ENCODE data around the gene APBB1IP.

DNA sequence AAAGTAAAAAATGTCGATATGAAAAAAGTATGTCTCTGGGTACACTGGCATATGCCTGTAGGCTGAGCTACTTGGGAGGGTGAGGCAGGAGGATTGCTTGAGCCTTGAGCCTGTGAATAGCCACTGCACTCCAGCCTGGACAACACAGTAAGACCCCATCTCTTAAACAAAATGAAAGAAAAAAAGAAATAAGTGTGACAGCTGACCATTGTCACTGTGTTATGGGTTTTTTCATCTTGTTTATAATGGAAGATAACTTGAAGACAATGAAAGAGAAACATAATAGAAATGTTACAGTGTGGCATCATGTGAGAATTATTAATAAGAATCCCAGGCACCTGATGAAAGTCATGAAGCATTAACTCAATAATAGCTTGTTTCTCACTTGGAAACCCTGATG, 75.0 kb downstream of the APBB1IP start:
- TF ChIP-seq, protein P1, sequence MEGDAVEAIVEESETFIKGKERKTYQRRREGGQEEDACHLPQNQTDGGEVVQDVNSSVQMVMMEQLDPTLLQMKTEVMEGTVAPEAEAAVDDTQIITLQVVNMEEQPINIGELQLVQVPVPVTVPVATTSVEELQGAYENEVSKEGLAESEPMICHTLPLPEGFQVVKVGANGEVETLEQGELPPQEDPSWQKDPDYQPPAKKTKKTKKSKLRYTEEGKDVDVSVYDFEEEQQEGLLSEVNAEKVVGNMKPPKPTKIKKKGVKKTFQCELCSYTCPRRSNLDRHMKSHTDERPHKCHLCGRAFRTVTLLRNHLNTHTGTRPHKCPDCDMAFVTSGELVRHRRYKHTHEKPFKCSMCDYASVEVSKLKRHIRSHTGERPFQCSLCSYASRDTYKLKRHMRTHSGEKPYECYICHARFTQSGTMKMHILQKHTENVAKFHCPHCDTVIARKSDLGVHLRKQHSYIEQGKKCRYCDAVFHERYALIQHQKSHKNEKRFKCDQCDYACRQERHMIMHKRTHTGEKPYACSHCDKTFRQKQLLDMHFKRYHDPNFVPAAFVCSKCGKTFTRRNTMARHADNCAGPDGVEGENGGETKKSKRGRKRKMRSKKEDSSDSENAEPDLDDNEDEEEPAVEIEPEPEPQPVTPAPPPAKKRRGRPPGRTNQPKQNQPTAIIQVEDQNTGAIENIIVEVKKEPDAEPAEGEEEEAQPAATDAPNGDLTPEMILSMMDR (IDR thresholded peaks at IDR 0.05; ENCODE audit: extremely low read depth in 1 of 2, insufficient read depth in 1 of 2, low read depth in 1 of 2, low read length in 2 of 2) = no peak
- TF ChIP-seq POLR2AphosphoS5 (IDR thresholded peaks at IDR 0.05; ENCODE audit: insufficient read depth, low read depth, low read length) = no peak
- no peak for TF ChIP-seq POLR2A (IDR thresholded peaks at IDR 0.05; ENCODE audit: low read depth, low read length)
- no peak for TF ChIP-seq EZH2 (IDR thresholded peaks at IDR 0.05; ENCODE audit: borderline replicate concordance, low read depth, low read length, severe bottlenecking)
- TF ChIP-seq JUN (IDR thresholded peaks at IDR 0.05; ENCODE audit: borderline replicate concordance, insufficient read depth, insufficient read length, low read depth) = no peak
- TF ChIP-seq, protein P2, sequence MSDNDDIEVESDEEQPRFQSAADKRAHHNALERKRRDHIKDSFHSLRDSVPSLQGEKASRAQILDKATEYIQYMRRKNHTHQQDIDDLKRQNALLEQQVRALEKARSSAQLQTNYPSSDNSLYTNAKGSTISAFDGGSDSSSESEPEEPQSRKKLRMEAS (IDR thresholded peaks at IDR 0.05; ENCODE audit: insufficient read depth, insufficient read length) = no peak
- no peak for TF ChIP-seq GATA2 (IDR thresholded peaks at IDR 0.05; ENCODE audit: insufficient read depth, insufficient read length, low read depth, low read length)
- no peak for TF ChIP-seq FOS (IDR thresholded peaks at IDR 0.05; ENCODE audit: borderline replicate concordance, insufficient read depth, low read length)
